GM18867 (cell line): ENCODE measurements around the gene STK10.
"Not testable (repeated sequence)": the region's sequence is repeated elsewhere in the genome, so short reads cannot be mapped to it uniquely, and the experiment has no call there.

ENCODE experiments used
- ATAC-seq: cut with Tn5 transposase; IDR thresholded peaks from one replicate; pipeline ENCODE4 v1.9.1; 2021; ENCODE audit warnings: mild to moderate bottlenecking, moderate library complexity; ENCODE audit not compliant: unreplicated experiment

STK10 gene

DNA sequence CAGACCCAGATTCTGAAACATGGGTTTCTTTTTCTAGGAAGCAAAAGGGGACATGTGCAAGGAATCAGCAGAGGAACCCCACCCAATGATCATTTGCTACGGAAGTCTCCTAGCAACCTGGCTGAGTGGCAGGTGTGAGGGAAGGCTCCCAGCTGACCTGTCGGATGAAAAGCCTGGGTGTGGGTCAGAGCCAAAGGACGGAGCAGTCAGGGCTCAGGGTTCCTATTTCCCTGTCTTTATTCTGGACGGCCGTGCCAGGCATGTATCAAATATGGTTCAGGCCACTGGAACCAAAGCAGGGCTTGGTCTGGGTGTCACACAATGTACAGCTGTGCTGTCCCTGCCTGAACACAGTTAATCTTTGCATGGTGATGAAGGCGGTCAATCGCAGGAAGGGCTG lies 20.1 kb downstream of the STK10 start:
- no peak for ATAC-seq

DNA sequence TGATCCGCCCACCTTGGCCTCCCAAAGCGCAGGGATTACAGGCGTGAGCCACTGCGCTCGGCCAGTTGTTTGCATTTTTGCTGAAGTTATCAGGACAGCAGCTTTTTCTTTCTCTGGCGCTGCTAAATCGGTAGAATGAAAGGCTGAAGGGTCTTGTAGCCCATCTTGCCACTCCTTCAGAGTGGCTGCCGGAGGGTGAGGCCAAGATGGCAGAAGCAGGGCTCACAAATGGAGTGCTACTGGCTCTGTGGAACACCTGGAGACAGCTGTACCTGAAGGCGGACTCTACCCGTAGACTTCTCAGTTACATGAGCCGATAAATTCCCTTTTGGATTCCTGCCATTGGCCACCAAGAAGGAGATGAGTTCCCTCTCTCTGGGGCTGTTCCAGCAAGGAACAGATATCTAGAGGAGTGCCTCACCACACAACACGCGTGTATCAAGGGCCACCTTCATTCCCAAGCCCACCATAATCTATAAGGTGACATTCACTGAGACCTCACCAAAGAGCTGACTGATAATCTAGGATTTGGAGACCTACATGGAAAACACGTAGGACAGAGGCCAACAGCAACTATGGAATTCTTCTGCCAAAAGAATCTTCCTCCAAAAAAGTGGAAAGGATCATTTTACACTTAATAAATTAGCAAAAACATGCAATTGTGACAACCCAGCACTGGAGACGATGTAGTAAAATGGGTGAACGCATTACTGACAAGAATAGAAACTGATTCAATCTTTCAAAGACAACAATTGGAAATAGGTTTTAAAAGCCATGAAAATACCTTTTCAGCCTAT lies 21.8 kb downstream of the STK10 start:
- no peak for ATAC-seq

DNA sequence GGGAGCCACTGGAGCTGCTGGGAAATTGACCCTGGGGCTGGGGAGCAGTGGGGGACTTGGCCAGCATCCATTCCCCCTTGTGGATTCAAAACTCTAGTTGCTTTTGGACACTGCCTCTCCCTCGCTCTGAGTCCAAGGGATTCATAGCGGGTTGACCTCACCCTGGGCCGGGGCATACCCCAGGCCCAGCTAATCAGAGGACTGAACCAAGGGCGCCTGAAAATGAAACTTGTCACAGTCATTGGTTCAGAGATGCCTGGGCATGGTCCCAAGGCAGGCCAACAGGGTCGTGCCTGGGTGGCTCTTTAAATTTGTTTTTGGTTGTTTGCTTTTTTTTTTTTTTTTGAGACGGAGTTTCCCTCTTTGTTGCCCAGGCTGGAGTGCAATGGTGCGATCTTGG lies 22.6 kb downstream of the STK10 start:
- ATAC-seq = no peak

- ATAC-seq = no peak
Measured at GRCh38 chr5:172164769-172165212, 23.2 kb downstream of the STK10 start.

GRCh38 chr5:172163346-172163745 lies 24.7 kb downstream of the STK10 start:
- no peak for ATAC-seq

GRCh38 chr5:172162987-172163343 lies 25.1 kb downstream of the STK10 start:
- no peak for ATAC-seq

DNA sequence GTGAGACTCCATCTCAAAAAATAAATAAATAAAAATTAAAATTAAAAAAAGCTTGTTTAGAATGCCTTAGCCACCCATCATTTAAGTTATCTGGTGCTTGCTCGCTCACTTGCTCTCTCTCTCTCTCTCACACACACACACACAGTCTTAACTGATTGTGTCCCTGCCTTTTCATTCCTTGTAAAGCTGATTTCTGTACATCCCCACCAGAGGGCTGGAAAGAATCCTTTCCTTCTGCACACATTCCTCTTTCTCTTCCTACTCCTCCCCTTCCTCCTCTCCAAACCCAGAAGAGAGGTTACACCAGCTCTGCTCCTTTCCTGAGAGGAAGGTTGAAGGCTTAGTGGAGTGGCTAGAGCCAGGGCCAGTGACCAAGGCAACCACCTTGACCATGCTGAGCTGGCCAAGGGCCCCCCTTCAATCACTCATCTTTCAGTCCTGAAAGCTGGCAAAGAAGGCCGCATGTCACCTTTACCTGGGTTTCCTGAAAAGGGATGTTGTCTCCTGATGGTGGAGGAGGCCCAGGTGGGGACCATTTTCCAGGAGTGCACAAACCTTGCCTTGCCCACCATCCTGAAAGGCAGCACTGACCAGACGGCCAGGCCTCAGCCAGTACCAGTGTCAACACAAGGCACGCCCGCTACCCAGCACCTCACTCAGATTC lies 25.6 kb downstream of the STK10 start:
- ATAC-seq = no peak

GRCh38 chr5:172160506-172160905 lies 27.5 kb downstream of the STK10 start:
- no peak for ATAC-seq

DNA sequence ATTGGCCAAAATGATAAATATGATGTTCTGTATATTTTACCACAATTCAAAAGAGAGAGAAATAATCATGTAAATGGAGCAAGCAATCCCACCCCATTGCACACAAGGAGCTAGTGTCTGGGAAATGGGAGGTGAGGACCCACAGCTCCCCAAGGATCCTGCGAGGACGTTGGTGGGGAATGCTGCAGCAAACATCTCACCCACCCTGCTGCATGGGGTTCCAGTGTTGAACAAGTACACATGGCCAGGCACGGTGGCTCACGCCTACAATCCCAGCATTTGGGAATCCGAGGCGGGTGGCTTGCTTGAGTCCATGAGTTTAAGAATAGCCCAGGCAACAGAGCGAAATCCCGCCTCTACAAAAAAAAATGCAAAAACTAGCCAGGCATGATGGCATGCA lies 29.0 kb downstream of the STK10 start:
- no peak for ATAC-seq

- ATAC-seq = no peak
Measured at GRCh38 chr5:172156541-172156994, 31.5 kb downstream of the STK10 start.

DNA sequence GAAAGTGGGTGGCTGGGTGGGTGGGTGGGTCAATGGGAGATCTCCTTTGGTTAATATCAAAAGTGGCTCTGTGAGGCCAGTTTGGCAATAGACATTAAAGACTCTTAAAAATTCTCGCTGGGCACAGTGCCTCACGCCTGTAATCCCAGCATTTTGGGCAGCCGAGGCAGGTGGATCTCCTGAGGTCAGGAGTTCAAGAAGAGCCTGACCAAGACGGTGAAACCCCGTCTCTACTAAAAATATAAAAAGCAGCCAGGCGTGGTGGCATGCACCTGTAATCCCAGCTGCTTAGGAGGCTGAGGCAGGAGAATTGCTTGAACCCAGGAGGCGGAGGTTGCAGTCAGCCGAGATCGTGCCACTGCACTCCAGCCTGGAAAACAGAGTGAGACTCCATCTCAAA lies 32.9 kb downstream of the STK10 start:
- ATAC-seq = not testable (repeated sequence)

DNA sequence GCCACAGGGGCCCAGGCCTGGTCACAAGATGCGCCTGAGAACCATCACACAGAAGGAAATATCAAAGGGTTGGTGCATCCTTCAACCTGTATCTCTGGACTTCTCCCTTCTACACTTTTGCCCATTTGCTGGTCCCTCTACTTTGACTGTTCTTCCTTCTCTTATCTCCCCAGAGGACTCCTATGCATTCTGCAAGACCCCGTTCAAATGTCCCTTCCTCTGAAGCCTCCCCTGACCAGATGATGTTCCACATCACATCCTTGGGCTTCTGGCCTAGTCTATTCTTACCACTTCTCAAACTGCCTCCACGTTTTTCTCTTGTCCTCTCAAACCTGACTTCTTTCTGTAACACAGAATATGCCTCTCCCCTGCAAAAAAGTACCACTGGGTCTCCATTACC lies 34.3 kb downstream of the STK10 start:
- ATAC-seq = no peak

DNA sequence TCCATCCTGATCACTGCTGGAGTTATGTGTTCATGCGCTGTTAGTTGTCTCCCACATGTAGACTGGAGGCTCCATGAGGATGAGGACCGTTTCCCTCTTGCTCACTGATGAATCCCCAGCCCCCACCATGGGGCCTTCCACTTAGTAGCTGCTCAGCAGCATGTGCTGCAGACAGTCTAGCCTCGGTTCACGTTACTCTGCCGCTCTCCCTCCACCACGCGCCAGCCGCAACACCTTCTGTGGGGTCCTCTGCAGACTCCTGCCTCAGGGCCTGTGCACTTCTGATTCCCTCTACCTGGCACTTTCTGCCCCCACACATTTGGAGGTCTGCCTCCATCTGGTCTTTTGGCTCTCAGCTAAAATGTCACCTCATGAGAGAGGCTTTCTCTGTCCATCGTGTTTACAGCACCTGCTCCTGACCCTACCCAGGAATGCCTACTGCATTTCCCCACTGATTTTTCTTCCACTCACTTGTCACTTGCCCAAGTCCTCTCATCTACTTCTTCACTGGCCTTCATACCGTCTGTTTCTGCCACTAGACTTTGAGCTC lies 36.3 kb downstream of the STK10 start:
- ATAC-seq = no peak

- ATAC-seq = peak; percentile 65
Measured at GRCh38 chr5:172150514-172151425, 37.3 kb downstream of the STK10 start.

- not testable (repeated sequence) for ATAC-seq
Measured at GRCh38 chr5:172149481-172149880, 38.5 kb downstream of the STK10 start.

DNA sequence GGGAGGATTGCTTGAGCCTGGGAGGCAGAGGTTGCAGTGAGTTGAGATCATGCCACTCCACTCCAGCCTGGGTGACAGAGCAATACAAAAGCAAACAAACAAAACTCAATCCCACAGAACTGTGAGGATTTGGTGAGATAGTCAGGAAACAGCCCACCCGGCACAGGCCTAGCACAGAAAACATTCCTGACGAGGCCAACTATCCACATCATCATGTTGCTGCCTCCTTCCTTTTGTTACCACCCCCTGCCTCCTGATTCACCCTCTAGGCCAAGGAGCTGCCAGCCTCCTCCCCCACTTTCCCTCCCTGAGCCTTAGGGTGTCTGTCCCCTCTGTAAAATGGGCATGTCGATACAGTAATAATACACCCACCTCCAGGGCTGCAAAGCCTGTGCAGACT lies 39.0 kb downstream of the STK10 start:
- no peak for ATAC-seq

DNA sequence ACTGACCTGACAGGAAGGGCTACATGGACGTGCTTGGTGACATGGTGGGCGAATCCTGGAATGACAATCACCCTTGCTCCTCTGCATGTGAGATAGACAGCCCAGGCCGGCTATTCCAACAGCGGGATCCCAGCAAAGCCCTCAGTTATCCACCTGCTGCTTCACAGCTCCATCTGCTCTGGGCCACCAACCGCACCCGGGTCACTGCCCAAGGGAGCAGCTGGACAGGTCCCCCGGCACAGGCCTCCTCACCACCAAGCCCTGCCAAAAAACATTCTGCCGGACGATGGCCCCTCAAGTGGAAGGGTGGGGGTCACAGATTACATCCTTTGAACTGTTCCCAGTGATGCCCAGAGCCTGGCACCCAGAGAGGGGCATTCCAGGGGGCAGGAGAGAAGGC lies 39.6 kb downstream of the STK10 start:
- no peak for ATAC-seq

DNA sequence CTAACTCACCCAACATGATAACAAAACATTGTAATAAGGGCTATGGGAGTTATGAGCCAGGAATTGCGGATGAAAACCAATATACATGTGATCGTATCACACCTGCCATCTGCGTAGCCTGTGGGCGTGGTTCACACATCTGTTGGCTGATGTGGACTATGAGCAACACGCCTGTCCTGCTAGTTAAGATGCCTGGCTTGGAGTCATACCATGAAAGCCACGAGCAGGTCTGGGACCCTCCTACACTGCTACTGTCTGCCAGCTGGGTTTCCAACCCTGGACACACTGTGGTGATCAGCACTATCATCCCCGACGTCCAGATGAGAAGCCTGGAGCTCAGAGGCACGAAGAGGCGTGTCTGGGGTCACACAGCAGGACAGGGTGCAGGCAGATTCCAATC lies 40.2 kb downstream of the STK10 start:
- no peak for ATAC-seq

- no peak for ATAC-seq
Measured at GRCh38 chr5:172146748-172147092, 41.3 kb downstream of the STK10 start.

- ATAC-seq = no peak
Measured at GRCh38 chr5:172145870-172146747, 41.9 kb downstream of the STK10 start.
